ENCODE results near the gene RUSF1.
"Not testable (repeated sequence)": the region's sequence is repeated elsewhere in the genome, so short reads cannot be mapped to it uniquely, and the experiment has no call there.

The RUSF1 gene

GRCh38 chr16:31517800-31518402 is 9.7 kb upstream of the RUSF1 start:
- DNase-seq (ENCODE audit: low spot score) = no peak

GRCh38 chr16:31513884-31514283 is 5.7 kb upstream of the RUSF1 start:
- DNase-seq (ENCODE audit: low spot score) = no peak

- DNase-seq (ENCODE audit: low spot score) = no peak
These were observed 4.9 kb upstream of the RUSF1 start for GRCh38 chr16:31513126-31513525.

- peak; percentile 45 for DNase-seq (ENCODE audit: low spot score)
These were observed 560 bp upstream of the RUSF1 start for GRCh38 chr16:31508706-31509195.

GRCh38 chr16:31507617-31507928 is 618 bp downstream of the RUSF1 start:
- no peak for DNase-seq (ENCODE audit: low spot score)

- DNase-seq (ENCODE audit: low spot score) = no peak
These were observed 2.7 kb downstream of the RUSF1 start for GRCh38 chr16:31505483-31505882.

- no peak for DNase-seq (ENCODE audit: low spot score)
These were observed 4.0 kb downstream of the RUSF1 start for GRCh38 chr16:31504159-31504558.

GRCh38 chr16:31503555-31503954 is 4.6 kb downstream of the RUSF1 start:
- DNase-seq (ENCODE audit: low spot score) = not testable (repeated sequence)

- DNase-seq (ENCODE audit: low spot score) = no peak
These were observed 5.2 kb downstream of the RUSF1 start for GRCh38 chr16:31502981-31503380.

- no peak for DNase-seq (ENCODE audit: low spot score)
These were observed 6.2 kb downstream of the RUSF1 start for GRCh38 chr16:31501966-31502348.

GRCh38 chr16:31501226-31501965 is 6.8 kb downstream of the RUSF1 start:
- no peak for DNase-seq (ENCODE audit: low spot score)

- DNase-seq (ENCODE audit: low spot score) = no peak
These were observed 8.3 kb downstream of the RUSF1 start for GRCh38 chr16:31499928-31500327.

GRCh38 chr16:31498493-31498892 is 9.7 kb downstream of the RUSF1 start:
- DNase-seq (ENCODE audit: low spot score) = no peak

- no peak for DNase-seq (ENCODE audit: low spot score)
These were observed 11.5 kb downstream of the RUSF1 start for GRCh38 chr16:31496670-31497069.

- no peak for DNase-seq (ENCODE audit: low spot score)
These were observed 14.6 kb downstream of the RUSF1 start for GRCh38 chr16:31493506-31494125.

GRCh38 chr16:31491778-31492418 is 16.3 kb downstream of the RUSF1 start:
- no peak for DNase-seq (ENCODE audit: low spot score)

- no peak for DNase-seq (ENCODE audit: low spot score)
These were observed 18.3 kb downstream of the RUSF1 start for GRCh38 chr16:31489616-31490584.

GRCh38 chr16:31489298-31489564 is 19.0 kb downstream of the RUSF1 start:
- no peak for DNase-seq (ENCODE audit: low spot score)

GRCh38 chr16:31488468-31489297 is 19.5 kb downstream of the RUSF1 start:
- DNase-seq (ENCODE audit: low spot score) = no peak

GRCh38 chr16:31487720-31488467 is 20.3 kb downstream of the RUSF1 start:
- no peak for DNase-seq (ENCODE audit: low spot score)
